B cell (primary cell): ENCODE data around the gene UCHL1.

Experiments used
- EZH2 ChIP-seq: IDR thresholded peaks from 2 replicates; pipeline ENCODE4 v1.6.1; 2012; ENCODE audit warnings: borderline replicate concordance, low read depth, mild to moderate bottlenecking, moderate library complexity, low read length; ENCODE audit not compliant: insufficient read depth, poor library complexity, severe bottlenecking
- TF ChIP-seq, protein P1 (sequence below): fragments of 200-600 bp; IDR thresholded peaks from one replicate; pipeline ENCODE4 v1.8.0; 2022; ENCODE audit warnings: antibody characterized with exemption, mild to moderate bottlenecking

DNA sequence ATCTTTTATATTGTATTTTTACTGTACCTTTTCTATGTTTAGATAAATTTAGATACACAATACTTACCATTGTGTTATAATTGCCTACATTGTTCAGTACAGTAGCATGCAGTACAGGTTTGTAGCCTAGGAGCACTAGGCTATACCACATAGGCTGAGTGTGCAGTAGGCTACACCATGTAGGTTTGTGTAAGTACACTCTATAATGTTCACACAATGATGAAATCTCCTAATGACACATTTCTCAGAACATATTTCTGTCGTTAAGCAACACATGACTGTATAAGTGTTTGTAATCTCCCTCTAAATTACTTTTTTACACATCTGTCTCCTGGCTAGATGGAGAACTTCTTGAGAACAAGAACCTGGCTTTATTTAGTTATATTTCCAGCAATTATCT, 40.3 kb downstream of the UCHL1 start:
- TF ChIP-seq, protein P1, sequence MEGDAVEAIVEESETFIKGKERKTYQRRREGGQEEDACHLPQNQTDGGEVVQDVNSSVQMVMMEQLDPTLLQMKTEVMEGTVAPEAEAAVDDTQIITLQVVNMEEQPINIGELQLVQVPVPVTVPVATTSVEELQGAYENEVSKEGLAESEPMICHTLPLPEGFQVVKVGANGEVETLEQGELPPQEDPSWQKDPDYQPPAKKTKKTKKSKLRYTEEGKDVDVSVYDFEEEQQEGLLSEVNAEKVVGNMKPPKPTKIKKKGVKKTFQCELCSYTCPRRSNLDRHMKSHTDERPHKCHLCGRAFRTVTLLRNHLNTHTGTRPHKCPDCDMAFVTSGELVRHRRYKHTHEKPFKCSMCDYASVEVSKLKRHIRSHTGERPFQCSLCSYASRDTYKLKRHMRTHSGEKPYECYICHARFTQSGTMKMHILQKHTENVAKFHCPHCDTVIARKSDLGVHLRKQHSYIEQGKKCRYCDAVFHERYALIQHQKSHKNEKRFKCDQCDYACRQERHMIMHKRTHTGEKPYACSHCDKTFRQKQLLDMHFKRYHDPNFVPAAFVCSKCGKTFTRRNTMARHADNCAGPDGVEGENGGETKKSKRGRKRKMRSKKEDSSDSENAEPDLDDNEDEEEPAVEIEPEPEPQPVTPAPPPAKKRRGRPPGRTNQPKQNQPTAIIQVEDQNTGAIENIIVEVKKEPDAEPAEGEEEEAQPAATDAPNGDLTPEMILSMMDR = no peak
- no peak for TF ChIP-seq EZH2
